NCI-H2227 treated with DMSO at 0.1 percent for 48 hours (cell line): ENCODE data around the gene FOXD1.
"Not testable (repeated sequence)": the region's sequence is repeated elsewhere in the genome, so short reads cannot be mapped to it uniquely, and the experiment has no call there.

Experiments used
- DNase-seq: peaks from one replicate; lab custom pipeline; 2025; lab: John Stamatoyannopoulos, UW

The FOXD1 gene

GRCh38 chr5:73464016-73464745, 15.6 kb upstream of the FOXD1 start:
- DNase-seq = no peak

GRCh38 chr5:73460133-73460532, 11.6 kb upstream of the FOXD1 start:
- DNase-seq = no peak

DNA sequence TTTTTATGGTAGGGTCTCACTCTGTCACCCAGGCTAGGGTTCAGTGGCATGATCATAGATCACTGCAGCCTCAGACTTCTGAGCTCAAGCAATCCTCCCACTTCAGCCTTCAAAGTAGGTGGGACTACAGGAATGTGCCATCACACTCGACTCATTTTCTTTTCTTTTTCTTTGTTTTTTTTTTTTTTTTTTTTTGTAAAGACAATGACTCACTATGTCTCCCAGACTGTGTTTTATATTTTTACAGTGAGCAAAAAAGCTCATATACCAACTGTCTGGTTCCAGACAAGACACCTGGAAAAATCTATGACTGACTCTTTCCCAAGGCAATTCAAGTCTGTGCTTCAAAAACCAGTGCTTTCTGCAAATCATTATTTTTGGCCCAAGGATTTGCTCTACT, 10.8 kb upstream of the FOXD1 start:
- DNase-seq = no peak

- not testable (repeated sequence) for DNase-seq
Observed at GRCh38 chr5:73456462-73456861, 7.9 kb upstream of the FOXD1 start.

DNA sequence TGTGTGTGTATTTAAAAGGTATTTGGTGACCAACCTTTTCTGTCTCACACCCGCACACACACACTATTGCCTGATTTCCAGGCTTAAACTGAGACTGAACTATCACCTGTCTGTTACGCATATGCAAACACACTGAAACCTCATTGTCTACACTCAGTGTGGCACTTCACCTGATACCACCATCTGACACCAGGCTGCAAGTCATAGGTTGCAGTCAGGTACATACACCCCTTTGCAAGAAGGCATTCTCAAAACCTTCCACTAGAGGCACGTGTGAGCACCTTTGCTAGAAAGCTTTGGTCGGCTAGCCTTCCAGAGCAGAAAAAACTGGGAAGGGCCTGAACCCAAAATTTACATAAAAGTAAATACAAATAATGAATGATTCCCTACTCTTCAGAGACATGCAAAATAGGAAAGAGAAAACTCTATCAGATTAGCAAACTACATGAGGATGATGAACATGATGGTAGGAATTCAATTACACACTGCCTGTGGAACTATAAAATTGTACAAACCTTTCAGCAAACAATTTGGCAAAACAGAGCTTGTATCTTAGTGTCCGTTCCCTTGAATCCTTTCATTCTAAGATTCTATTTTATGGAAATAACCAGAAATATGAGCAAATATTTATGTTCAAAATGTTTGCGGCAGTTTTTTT, 5.9 kb upstream of the FOXD1 start:
- no peak for DNase-seq

- no peak for DNase-seq
Observed at GRCh38 chr5:73452215-73452614, 3.6 kb upstream of the FOXD1 start.

DNA sequence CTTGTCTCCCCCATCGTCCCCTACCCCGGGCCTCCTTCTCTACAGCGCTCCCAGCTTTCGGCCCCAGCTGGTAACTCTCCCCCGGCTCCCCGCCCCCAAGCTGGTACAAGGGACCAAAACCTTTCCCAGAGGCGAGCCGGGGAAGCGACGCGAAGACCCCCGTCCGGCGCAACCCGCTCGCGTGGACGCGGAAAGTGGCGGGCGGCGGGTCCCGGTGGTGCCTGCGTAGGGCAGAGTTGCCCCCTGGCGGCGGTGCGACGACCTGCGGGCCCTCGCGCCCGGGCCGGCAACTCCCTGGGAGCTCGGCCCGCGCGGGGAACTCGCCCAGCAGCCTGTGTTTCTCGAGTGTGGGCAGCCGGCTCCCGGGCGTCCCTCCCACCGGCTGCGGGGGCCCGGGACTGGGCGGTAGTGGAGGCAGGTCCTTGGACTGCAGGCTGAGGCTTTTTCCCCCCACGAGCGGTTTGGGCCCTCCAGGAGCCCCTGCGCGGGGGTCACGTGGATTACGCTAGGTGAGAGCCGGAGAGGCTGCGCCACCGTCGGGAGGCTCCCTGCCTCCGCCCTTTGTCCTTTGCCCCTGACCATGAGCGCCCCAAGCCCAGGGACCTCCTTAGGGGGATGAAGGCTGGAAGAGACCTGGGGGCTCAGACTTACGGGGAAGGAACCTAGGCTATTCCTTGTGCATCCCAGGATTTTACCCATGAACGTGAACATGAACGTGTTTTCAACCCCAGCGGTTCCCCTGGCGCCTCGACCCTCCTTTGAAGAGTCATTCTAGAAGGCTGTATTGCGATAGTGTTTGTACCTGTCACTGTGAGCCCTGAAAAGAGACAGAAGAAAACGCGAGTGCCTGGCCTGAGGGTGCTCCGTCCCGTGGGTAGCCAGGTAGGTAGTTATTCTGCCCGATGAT, 2.9 kb upstream of the FOXD1 start:
- DNase-seq = no peak

DNA sequence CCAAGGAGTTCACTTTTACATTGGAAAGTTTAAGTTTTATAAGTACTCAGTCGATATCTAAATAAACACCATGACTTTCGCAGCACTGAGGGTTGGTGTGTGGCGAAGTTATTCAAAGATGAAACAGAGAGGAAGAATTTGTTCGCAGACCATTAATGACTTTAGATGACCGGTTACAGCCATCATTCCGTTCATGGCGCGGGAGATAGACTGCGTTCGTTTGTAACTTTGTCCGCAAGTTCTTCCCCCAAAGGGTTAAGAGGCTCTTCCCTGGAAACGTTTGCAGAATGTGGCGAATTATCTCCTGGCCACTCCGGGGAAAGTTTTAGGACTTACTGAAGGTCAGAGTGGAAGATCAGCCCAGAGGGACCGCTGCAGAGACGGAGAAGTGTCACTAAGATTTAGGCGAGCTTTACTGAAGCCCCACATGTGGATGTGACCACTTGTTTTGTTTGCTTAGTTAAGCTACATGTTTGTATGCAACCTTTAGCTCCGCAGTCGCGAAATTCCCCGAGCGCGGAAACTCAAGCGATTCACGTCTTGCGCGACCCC, 2.2 kb upstream of the FOXD1 start:
- no peak for DNase-seq

DNA sequence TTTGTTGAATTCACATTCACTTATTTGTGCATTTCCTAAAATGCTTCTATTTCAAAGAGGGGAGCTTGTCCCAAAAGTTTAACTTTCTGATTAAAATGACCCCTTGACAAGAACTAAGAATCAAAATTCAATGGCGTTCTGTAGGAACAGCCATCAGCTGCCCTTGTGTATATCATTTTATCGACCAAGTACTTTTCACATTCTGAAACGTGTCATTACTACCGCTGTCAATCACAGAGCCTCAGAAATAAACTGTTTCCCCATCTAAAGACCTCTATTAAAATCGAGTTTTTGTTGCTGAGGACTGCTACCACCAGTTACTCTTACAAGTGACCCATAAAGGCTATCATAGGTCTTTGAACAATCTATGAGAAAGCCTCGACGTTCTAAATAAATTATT, 1.6 kb upstream of the FOXD1 start:
- no peak for DNase-seq

DNA sequence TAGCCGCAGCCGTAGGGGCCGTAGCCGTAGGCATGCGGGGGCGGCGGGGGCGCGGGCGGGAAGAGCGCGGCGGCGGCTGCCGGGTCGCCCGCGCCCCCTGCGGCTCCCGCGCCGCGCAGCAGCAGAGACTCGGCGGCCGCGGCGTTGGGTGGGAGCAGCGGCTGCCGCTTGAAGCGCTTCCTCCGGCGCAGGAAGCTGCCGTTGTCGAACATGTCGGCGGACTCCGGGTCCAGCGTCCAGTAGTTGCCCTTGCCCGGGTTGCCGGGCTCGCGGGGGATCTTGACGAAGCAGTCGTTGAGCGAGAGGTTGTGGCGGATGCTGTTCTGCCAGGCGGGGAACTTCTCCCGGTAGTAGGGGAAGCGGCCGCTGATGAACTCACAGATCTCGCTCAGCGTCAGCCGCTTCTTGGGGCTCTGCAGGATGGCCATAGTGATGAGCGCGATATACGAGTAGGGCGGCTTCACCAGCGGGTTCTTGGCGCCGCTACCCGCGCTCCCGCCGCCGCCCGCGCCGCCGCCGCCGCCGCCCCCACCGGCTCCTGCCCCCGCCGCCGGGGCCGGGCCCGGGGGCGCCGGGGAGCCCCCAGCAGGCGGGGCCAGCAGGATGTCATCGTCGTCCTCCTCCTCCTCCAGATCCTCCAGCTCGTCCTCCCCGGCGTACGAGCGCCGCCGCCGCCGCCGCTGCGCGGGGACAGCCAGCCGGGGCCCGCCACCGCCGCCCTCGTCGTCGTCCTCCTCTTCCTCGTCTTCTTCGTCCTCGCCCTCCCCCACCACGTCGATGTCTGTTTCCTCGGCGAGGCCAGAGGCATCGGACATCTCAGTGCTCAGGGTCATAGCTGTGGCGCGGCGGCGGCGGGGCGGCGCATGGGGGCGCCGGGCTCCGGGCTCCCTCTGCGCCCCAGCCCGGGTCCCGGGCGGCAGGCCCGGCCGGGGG, 781 bp downstream of the FOXD1 start:
- no peak for DNase-seq

- no peak for DNase-seq
Observed at GRCh38 chr5:73446631-73447529, 1.7 kb downstream of the FOXD1 start.

DNA sequence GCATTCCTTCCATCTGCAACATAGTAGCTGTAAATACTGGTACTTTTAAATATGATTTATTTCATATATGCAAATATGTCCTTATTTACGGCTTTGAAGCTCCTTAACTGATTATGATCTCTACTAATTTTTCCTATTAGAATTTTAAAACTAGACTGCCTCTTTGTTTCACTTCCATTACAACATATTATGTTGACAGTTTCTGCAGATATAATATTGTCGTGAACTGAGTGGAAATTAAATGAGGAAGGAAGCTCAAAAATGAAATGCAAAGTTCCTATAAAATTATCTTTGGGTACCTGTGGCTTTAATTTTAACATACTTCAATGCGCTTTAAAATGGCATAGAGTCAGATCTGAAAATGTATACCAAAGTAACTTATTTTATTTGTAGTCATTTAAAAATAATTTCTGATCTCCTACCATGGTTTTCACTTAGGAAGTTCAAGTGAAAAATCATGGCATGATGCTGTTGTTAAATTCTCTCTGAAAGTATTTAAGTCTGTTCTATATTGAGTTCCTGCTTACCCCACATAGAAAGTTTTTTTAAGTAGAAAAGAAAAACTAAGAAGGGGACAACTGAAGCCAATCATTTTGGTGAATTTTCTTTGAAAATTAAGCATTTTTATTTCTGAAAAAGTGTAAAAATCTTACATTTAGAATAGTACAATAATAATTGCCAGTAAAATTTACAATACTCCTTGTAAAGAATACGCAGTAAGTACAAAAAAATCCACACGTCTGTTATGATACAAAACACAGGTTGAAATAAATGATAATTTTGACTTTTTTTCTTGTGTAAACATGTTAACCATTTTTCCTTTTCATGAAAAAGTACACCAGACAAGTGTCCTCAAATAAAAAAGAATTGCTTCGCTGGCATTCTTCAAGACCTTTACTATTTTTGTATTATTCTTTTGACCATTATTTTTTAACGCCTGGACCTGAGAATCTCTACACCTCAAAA, 2.6 kb downstream of the FOXD1 start:
- DNase-seq = no peak

DNA sequence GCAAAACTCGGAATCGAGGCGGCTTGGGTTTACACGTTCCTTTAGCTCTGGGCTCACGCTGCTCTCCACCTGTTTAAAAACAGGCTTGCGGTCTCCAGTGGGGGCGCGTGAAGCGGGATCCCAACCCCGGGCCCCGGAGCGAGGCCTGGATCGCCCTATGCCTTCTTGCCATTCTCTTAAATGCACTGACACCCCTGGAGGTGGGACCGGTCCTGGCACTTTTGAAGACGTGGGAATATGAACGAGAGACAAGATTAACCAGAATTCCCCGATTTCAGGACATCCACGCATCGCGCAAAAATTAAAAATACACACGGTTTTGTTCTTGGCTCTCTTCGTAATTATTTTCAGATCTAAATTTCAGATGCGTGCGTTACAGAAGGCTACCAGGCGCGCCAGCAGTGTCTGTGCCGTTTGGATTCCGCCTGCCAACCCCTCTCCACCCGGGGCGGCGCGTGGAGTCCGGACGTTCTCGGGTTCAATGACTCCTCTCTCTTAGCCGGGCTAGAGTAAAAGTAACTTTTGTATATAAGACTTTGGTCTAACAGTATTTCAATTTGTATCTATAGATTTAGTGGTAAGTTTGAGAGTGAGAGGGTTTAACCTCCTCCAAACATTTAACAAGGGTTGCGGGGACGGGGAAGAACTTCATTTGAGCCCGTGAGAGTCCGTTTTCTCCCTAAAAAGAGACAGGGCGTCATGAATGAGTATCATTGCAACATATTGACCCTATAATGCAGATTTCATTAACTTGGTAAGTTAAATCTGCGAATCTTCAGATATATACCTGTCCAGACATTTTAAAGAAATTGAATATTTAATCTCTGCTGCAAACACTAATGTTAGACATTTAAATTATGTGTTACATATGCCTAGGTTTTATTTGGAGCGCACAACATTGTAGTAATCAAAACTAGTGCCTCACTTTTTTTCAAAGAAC, 3.8 kb downstream of the FOXD1 start:
- no peak for DNase-seq

GRCh38 chr5:73443829-73444498, 4.6 kb downstream of the FOXD1 start:
- no peak for DNase-seq

GRCh38 chr5:73442996-73443627, 5.5 kb downstream of the FOXD1 start:
- DNase-seq = no peak

- no peak for DNase-seq
Observed at GRCh38 chr5:73442231-73442811, 6.3 kb downstream of the FOXD1 start.

DNA sequence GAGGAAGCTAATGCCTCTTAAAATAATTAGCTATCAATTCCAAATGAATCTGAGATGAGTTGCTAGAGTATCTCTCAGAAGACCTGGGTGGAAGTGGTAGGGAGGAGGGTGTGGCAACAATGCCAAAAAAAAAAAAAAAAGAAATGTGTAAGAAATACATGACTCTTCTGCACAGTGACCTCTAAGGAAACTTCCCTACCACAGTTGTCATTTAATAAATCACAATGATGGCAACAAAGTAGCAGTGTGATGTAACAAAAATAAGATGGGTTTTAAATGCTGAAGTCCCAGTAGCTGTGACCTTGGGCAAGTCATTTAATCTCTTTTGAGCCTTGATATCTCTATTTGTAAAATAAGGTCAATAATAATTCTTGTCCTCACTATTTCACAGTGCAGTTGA, 7.2 kb downstream of the FOXD1 start:
- no peak for DNase-seq
